Left lung (tissue), 10 donors: ENCODE measurements around the gene RPS15. TPM values are rescaled to one million over a fixed set of nuclear protein-coding genes. Genes with fewer than 3 reads are reported as not detected.

Source experiments
- ATAC-seq: fragments of 200-7000 bp; cut with Tn5 transposase; one replicate; pipeline ENCODE4 v1.9.1; 2020; ENCODE audit warnings: moderate library complexity
- DNase-seq, 4 donors: peaks; one replicate each; pipeline ENCODE4 v3.0.0-alpha.2; 2013 to 2020
- H3K27ac ChIP-seq, 2 donors: fragments of 200-600 bp; sonication (generic) in 1 of 2; one replicate each; pipeline versions ENCODE4 v1.5.0 to v1.8.0; 2020 to 2021
- H3K27me3 ChIP-seq, 2 donors: fragments of 200-600 bp; sonication (generic) in 1 of 2; one replicate each; pipeline versions ENCODE4 v1.5.0 to v1.8.0; 2020 to 2021
- H3K36me3 ChIP-seq, 2 donors: fragments of 200-600 bp; sonication (generic) in 1 of 2; one replicate each; pipeline versions ENCODE4 v1.5.0 to v1.8.0; 2020 to 2021
- H3K4me1 ChIP-seq, 2 donors: fragments of 200-600 bp; one replicate each; pipeline ENCODE4 v1.8.0; 2021
- H3K4me3 ChIP-seq, 2 donors: fragments of 200-600 bp; sonication (generic) in 1 of 2; one replicate each; pipeline versions ENCODE4 v1.5.0 to v1.8.0; 2020 to 2021; ENCODE audit warnings: mild to moderate bottlenecking in 1 of 2
- H3K9me3 ChIP-seq, 2 donors: fragments of 200-600 bp; sonication (generic) in 1 of 2; one replicate each; pipeline versions ENCODE4 v1.5.0 to v1.8.0; 2020 to 2021
- CTCF ChIP-seq, 2 donors: fragments of 200-600 bp; sonication (generic) in 1 of 2; IDR thresholded peaks; one replicate each; pipeline versions ENCODE4 v1.5.0 to v1.8.0; 2021; ENCODE audit warnings: antibody characterized with exemption in 2 of 2
- intact Hi-C, 2 donors: fragments of 100-400 bp; cut with DNase I; formaldehyde crosslinking; loops; one replicate each; pipeline versions ENCODE4 v1.11.2 to v1.14.2; 2022
- polyA plus RNA-seq, 6 donors: library from polyadenylated mRNA; unstranded; fragments of 120-200 nt; gene quantifications; one replicate each; pipeline ENCODE4 v1.2.1, GENCODE V29; 2013; ENCODE audit not compliant: insufficient read length in 6 of 6
- total RNA-seq, 2 donors: library from RNA; stranded (reverse); fragmentation: NEBNext Ultra II Directional; extraction: Animal tissue kit (Norgen Biotek cat#: 25700); gene quantifications; one replicate each; pipeline ENCODE4 v1.2.1, GENCODE V29; 2021
- donor health status: DM: no; HTN: yes; CAD: no.
- donor health status: DM: no; HTN: no; CAD: no.

The RPS15 gene
- total and polyA plus RNA-seq, 8 donors, result 673 to 987 (median 836) TPM

GRCh38 chr19:1455002-1455335 is 16.8 kb downstream of the RPS15 start:
- Histone ChIP-seq H3K27me3 (peaks cover 75 to 95% of the 10 kb centered on the region in 2 donors), H3K4me1 (peaks cover 0 to 23% of the 10 kb centered on the region in 2 donors), H3K4me3 (no peak overlapping the region), H3K27ac (no peak overlapping the region), H3K36me3 (peaks cover 0 to 1% of the 10 kb centered on the region in 2 donors), H3K9me3 (no peaks in the 10 kb centered on the region)
- TF ChIP-seq CTCF (IDR thresholded peaks at IDR 0.05), result no peak
- DNase-seq (no peak), ATAC-seq (peak; percentile 5)
- intact Hi-C loops, result no loop called here

- H3K27ac ChIP-seq, result no peak overlapping the region
- ATAC-seq, result peak; percentile 56
- H3K36me3 ChIP-seq, result peaks cover 0 to 7% of the 10 kb centered on the region in 2 donors
- H3K4me1 ChIP-seq, result peaks cover 0 to 23% of the 10 kb centered on the region in 2 donors
- no peak for TF ChIP-seq CTCF (IDR thresholded peaks at IDR 0.05)
- no peak overlapping the region for H3K4me3 ChIP-seq
- peak in 1 of 4 donors; percentile 72 for DNase-seq
- peaks cover 70 to 90% of the 10 kb centered on the region in 2 donors for H3K27me3 ChIP-seq
- intact Hi-C loops, result no loop called here
- H3K9me3 ChIP-seq, result no peaks in the 10 kb centered on the region
These were observed 17.3 kb downstream of the RPS15 start for GRCh38 chr19:1455336-1456120.

GRCh38 chr19:1456121-1456900 is 18.1 kb downstream of the RPS15 start:
- no peak for TF ChIP-seq CTCF (IDR thresholded peaks at IDR 0.05)
- Histone ChIP-seq H3K27me3 (peaks cover 62 to 82% of the 10 kb centered on the region in 2 donors), H3K4me1 (peaks cover 0 to 23% of the 10 kb centered on the region in 2 donors), H3K9me3 (no peaks in the 10 kb centered on the region), H3K36me3 (peaks cover 0 to 14% of the 10 kb centered on the region in 2 donors), H3K27ac (no peak overlapping the region), H3K4me3 (no peak overlapping the region)
- intact Hi-C loops, result no loop called here
- no peak for ATAC-seq
- no peak for DNase-seq

- H3K36me3 ChIP-seq, result peaks cover 0 to 14% of the 10 kb centered on the region in 2 donors
- DNase-seq, result no peak
- no peak for ATAC-seq
- no peak overlapping the region for H3K4me3 ChIP-seq
- no peaks in the 10 kb centered on the region for H3K9me3 ChIP-seq
- peaks cover 53 to 73% of the 10 kb centered on the region in 2 donors for H3K27me3 ChIP-seq
- H3K27ac ChIP-seq, result no peak overlapping the region
- intact Hi-C loops, result no loop called here
- no peak for TF ChIP-seq CTCF (IDR thresholded peaks at IDR 0.05)
- peaks cover 0 to 23% of the 10 kb centered on the region in 2 donors for H3K4me1 ChIP-seq
These were observed 19.0 kb downstream of the RPS15 start for GRCh38 chr19:1457031-1457739.
